H1 (cell line): ENCODE measurements around the gene RAMP2. TPM values are rescaled to one million over a fixed set of nuclear protein-coding genes. Genes with fewer than 3 reads are reported as not detected.

ENCODE experiments used
- CTCF ChIA-PET: fragments of 300-600 bp; sonication (Branson Sonifier 250); formaldehyde crosslinking; loops from one replicate; lab custom pipeline; 2021; ENCODE audit not compliant: partially characterized antibody; lab: Charles Lee
- POLR2A ChIA-PET: fragments of 300-600 bp; sonication (Branson Sonifier 250); formaldehyde crosslinking; loops from one replicate; lab custom pipeline; 2021; ENCODE audit warnings: inconsistent platforms; ENCODE audit not compliant: partially characterized antibody; lab: Charles Lee
- DNase-seq, 2 experiments: peaks; one replicate each; pipeline versions ENCODE4 v3.0.0 to v3.0.0-alpha.2; 2010 to 2022; ENCODE audit warnings: low spot score in 2 of 2, low read depth in 1 of 2, mixed read lengths in 1 of 2
- FAIRE-seq: peaks from 2 replicates; lab custom pipeline; 2011; peaks lifted over from hg19 to GRCh38; lab: Jason Lieb, UNC
- H2AFZ ChIP-seq: 2 replicates; pipeline ENCODE4 v1.8.1; 2012; ENCODE audit warnings: low read length, inconsistent platforms
- H2AK5ac ChIP-seq: 2 replicates; pipeline ENCODE4 v1.6.1; 2013; ENCODE audit warnings: low read depth, low read length
- H2BK120ac ChIP-seq: replicated peaks from 2 replicates; pipeline ENCODE3; 2013; ENCODE audit warnings: low read depth, low read length, inconsistent platforms
- H2BK12ac ChIP-seq: 2 replicates; pipeline ENCODE4 v1.6.1; 2013; ENCODE audit warnings: low read depth, low read length
- H2BK15ac ChIP-seq: 2 replicates; pipeline ENCODE4 v1.6.1; 2013; ENCODE audit warnings: low read length
- H2BK20ac ChIP-seq: 2 replicates; pipeline ENCODE4 v1.6.1; 2013; ENCODE audit warnings: low read length
- H2BK5ac ChIP-seq: 2 replicates; pipeline ENCODE4 v1.6.1; 2013; ENCODE audit warnings: low read depth, low read length
- H3K14ac ChIP-seq: 2 replicates; pipeline ENCODE4 v1.6.1; 2013; ENCODE audit warnings: inconsistent platforms; ENCODE audit not compliant: insufficient read length
- H3K18ac ChIP-seq: 2 replicates; pipeline ENCODE4 v1.6.1; 2013; ENCODE audit warnings: low read length; ENCODE audit errors: extremely low read depth
- H3K23ac ChIP-seq: 2 replicates; pipeline ENCODE4 v1.6.1; 2013; ENCODE audit warnings: inconsistent platforms; ENCODE audit not compliant: insufficient read length
- H3K23me2 ChIP-seq: 2 replicates; pipeline ENCODE4 v1.6.1; 2013; ENCODE audit warnings: low read depth, low read length
- H3K27ac ChIP-seq: 2 replicates; pipeline ENCODE4 v1.6.1; 2011; ENCODE audit warnings: low read depth, low read length, inconsistent platforms
- H3K27me3 ChIP-seq, 4 experiments: replicated peaks in 1 of 4; 1 replicate in 1 of 4; 2 replicates in 3 of 4; pipeline versions ENCODE4 v1.6.1 to v1.8.1; 2011 to 2013; ENCODE audit warnings: low read length in 3 of 4, mild to moderate bottlenecking in 3 of 4, inconsistent platforms in 2 of 4, mixed read lengths in 2 of 4, moderate library complexity in 1 of 4; ENCODE audit not compliant: control insufficient read depth in 3 of 4, insufficient read depth in 3 of 4; ENCODE audit errors: extremely low read depth in 1 of 4
- H3K36me3 ChIP-seq, 4 experiments: 2 replicates each; pipeline versions ENCODE4 v1.6.1 to v1.8.1; 2011 to 2013; ENCODE audit warnings: mild to moderate bottlenecking in 4 of 4, low read length in 3 of 4, moderate library complexity in 2 of 4, control low read depth in 1 of 4, inconsistent platforms in 1 of 4; ENCODE audit not compliant: insufficient read depth in 4 of 4, control insufficient read depth in 2 of 4
- H3K4ac ChIP-seq: replicated peaks from 2 replicates; pipeline ENCODE3; 2013; ENCODE audit warnings: low read length, low read depth, mixed read lengths, inconsistent platforms; ENCODE audit not compliant: insufficient read length
- H3K4me1 ChIP-seq, 4 experiments: replicated peaks in 1 of 4; 1 replicate in 1 of 4; 2 replicates in 3 of 4; pipeline versions ENCODE4 v1.6.1 to v1.8.1; 2011 to 2013; ENCODE audit warnings: low read length in 3 of 4, inconsistent platforms in 2 of 4, mixed read lengths in 1 of 4; ENCODE audit not compliant: insufficient read depth in 4 of 4, control insufficient read depth in 3 of 4
- H3K4me2 ChIP-seq, 2 experiments: 2 replicates each; pipeline versions ENCODE4 v1.6.1 to v1.8.1; 2011 to 2013; ENCODE audit warnings: low read depth in 2 of 2, low read length in 2 of 2, control low read depth in 1 of 2, inconsistent platforms in 1 of 2, mild to moderate bottlenecking in 1 of 2; ENCODE audit not compliant: insufficient read depth in 1 of 2
- H3K4me3 ChIP-seq, 4 experiments: fragments of 200-600, 300-600 bp in 1 of 4; sonication (generic), shearing (Covaris generic), sonication (Bioruptor Twin) in 1 of 4; 2 replicates each; pipeline versions ENCODE4 v1.5.1 to v1.8.1; 2011 to 2016; ENCODE audit warnings: low read length in 4 of 4, low read depth in 3 of 4, control low read depth in 2 of 4, inconsistent platforms in 2 of 4, mild to moderate bottlenecking in 2 of 4, mixed read lengths in 1 of 4, moderate library complexity in 1 of 4; ENCODE audit not compliant: insufficient read depth in 2 of 4; ENCODE audit errors: extremely low read depth in 1 of 4
- H3K56ac ChIP-seq: replicated peaks from 2 replicates; pipeline ENCODE3; 2013; ENCODE audit warnings: low read depth, mild to moderate bottlenecking, mixed read lengths, low read length, inconsistent platforms; ENCODE audit not compliant: insufficient read length
- H3K79me1 ChIP-seq: 2 replicates; pipeline ENCODE4 v1.6.1; 2013; ENCODE audit warnings: low read depth, low read length, control low read depth
- H3K79me2 ChIP-seq, 2 experiments: 2 replicates each; pipeline versions ENCODE4 v1.6.1 to v1.8.1; 2012 to 2013; ENCODE audit warnings: low read length in 2 of 2, mild to moderate bottlenecking in 2 of 2, inconsistent platforms in 1 of 2; ENCODE audit not compliant: insufficient read depth in 2 of 2, control insufficient read depth in 1 of 2
- H3K9ac ChIP-seq, 4 experiments: replicated peaks in 1 of 4; 1 replicate in 1 of 4; 2 replicates in 3 of 4; pipeline versions ENCODE4 v1.6.1 to v1.8.1; 2011 to 2013; ENCODE audit warnings: low read depth in 3 of 4, low read length in 3 of 4, control low read depth in 2 of 4, mild to moderate bottlenecking in 2 of 4, moderate library complexity in 2 of 4, inconsistent platforms in 1 of 4; ENCODE audit errors: extremely low read depth in 1 of 4
- H3K9me3 ChIP-seq, 2 experiments: 2 replicates each; pipeline versions ENCODE4 v1.6.1 to v1.8.1; 2012 to 2013; ENCODE audit warnings: mild to moderate bottlenecking in 2 of 2, moderate library complexity in 2 of 2, control low read depth in 1 of 2, inconsistent platforms in 1 of 2, low read depth in 1 of 2, low read length in 1 of 2, mixed read lengths in 1 of 2; ENCODE audit not compliant: insufficient read depth in 2 of 2
- H4K20me1 ChIP-seq, 2 experiments: replicated peaks in 1 of 2; 2 replicates each; pipeline versions ENCODE3 to v1.8.1; 2011 to 2013; ENCODE audit warnings: inconsistent platforms in 2 of 2, low read length in 2 of 2, mild to moderate bottlenecking in 1 of 2; ENCODE audit not compliant: insufficient read depth in 2 of 2, control insufficient read depth in 1 of 2
- H4K5ac ChIP-seq: 2 replicates; pipeline ENCODE4 v1.6.1; 2013; ENCODE audit warnings: low read length, low read depth, mixed read lengths, inconsistent platforms; ENCODE audit not compliant: insufficient read length
- H4K8ac ChIP-seq: 2 replicates; pipeline ENCODE4 v1.8.0; 2013; ENCODE audit warnings: mild to moderate bottlenecking, moderate library complexity, low read length, inconsistent platforms; ENCODE audit not compliant: insufficient read depth; ENCODE audit errors: extremely low read depth
- H4K91ac ChIP-seq: replicated peaks from 2 replicates; pipeline ENCODE3; 2013; ENCODE audit warnings: low read length, mixed read lengths, inconsistent platforms; ENCODE audit not compliant: insufficient read length
- BCL11A ChIP-seq, 2 experiments: IDR thresholded peaks; one replicate each; pipeline ENCODE4 v1.6.1; 2011; ENCODE audit warnings: low read depth in 2 of 2, low read length in 2 of 2, mild to moderate bottlenecking in 2 of 2
- BRCA1 ChIP-seq: IDR thresholded peaks from 2 replicates; pipeline ENCODE4 v1.6.1; 2012; ENCODE audit warnings: low read depth, low read length, improper control_type of control experiment
- GABPA ChIP-seq: IDR thresholded peaks from 2 replicates; pipeline ENCODE4 v1.6.1; 2011; ENCODE audit warnings: mild to moderate bottlenecking, low read length, moderate library complexity, borderline replicate concordance; ENCODE audit not compliant: insufficient read depth
- GTF2F1 ChIP-seq: IDR thresholded peaks from 2 replicates; pipeline ENCODE4 v1.6.1; 2012; ENCODE audit warnings: low read depth, low read length, improper control_type of control experiment, borderline replicate concordance
- HDAC6 ChIP-seq: IDR thresholded peaks from one replicate; pipeline ENCODE4 v1.7.1; 2012; ENCODE audit warnings: low read depth, mild to moderate bottlenecking, inconsistent platforms, low read length, moderate library complexity
- JUN ChIP-seq: IDR thresholded peaks from 2 replicates; pipeline ENCODE4 v1.6.1; 2011; ENCODE audit warnings: low read depth, mild to moderate bottlenecking, improper control_type of control experiment, low read length
- KDM4A ChIP-seq: IDR thresholded peaks from one replicate; pipeline ENCODE4 v1.7.1; 2012; ENCODE audit warnings: low read depth, mild to moderate bottlenecking, moderate library complexity, low read length, inconsistent platforms; ENCODE audit not compliant: severe bottlenecking
- POLR2AphosphoS5 ChIP-seq: IDR thresholded peaks from 2 replicates; pipeline ENCODE4 v1.6.1; 2011; ENCODE audit warnings: low read depth, low read length
- POU5F1 ChIP-seq: IDR thresholded peaks from 2 replicates; pipeline ENCODE4 v1.6.1; 2011; ENCODE audit warnings: low read depth, mild to moderate bottlenecking, low read length, moderate library complexity
- RBBP5 ChIP-seq: IDR thresholded peaks from 2 replicates; pipeline ENCODE4 v1.7.1; 2012; ENCODE audit warnings: low read depth, mild to moderate bottlenecking, inconsistent platforms, low read length, moderate library complexity, borderline replicate concordance
- USF2 ChIP-seq: IDR thresholded peaks from 2 replicates; pipeline ENCODE4 v1.6.1; 2011; ENCODE audit warnings: low read length, improper control_type of control experiment
- YY1 ChIP-seq: IDR thresholded peaks from 2 replicates; pipeline ENCODE4 v1.6.1; 2011; ENCODE audit warnings: low read depth, mild to moderate bottlenecking, low read length
- WGBS, 2 experiments: shearing (Covaris generic) in 1 of 2; methylation state at CpG; one replicate each; pipeline versions ENCODE4 v1.1.6 to v1.1.7; 2013 to 2015; ENCODE audit warnings: low lambda C conversion rate in 2 of 2, mixed read lengths in 2 of 2, inconsistent platforms in 1 of 2, low coverage in 1 of 2, missing lambda C conversion rate in 1 of 2; ENCODE audit not compliant: insufficient replicate concordance in 2 of 2, insufficient coverage in 1 of 2, insufficient read length in 1 of 2; ENCODE audit errors: extremely low coverage in 1 of 2, missing lambda C conversion rate in 1 of 2; 5-methylcytosine and 5-hydroxymethylcytosine counted together
- polyA plus RNA-seq, 7 experiments: library from polyadenylated mRNA; depleted of rRNA in 3 of 7; stranded (reverse) in 5 of 7; unstranded in 2 of 7; fragments of >200 nt in 5 of 7; fragments of 200-250 nt in 2 of 7; gene quantifications; 1 replicate in 5 of 7; 2 replicates in 1 of 7; 4 replicates in 1 of 7; pipeline versions ENCODE4 v1.2.1 to v1.2.3, GENCODE V29; 2011 to 2013; ENCODE audit warnings: missing spikeins in 2 of 7, mixed read lengths in 2 of 7
- total RNA-seq: library from RNA; stranded (reverse); fragmentation: NEBNext Ultra II Directional; extraction: Animal tissue kit (Norgen Biotek cat#: 25700); gene quantifications from 2 replicates; pipeline ENCODE4 v1.2.1, GENCODE V29; 2021

RAMP2 gene
- total and polyA plus RNA-seq, 2 of the 8 experiments (the other 6 are each of a cell fraction or from before 2014, with no cell fraction given), result 13.4 to 41.7 TPM

DNA sequence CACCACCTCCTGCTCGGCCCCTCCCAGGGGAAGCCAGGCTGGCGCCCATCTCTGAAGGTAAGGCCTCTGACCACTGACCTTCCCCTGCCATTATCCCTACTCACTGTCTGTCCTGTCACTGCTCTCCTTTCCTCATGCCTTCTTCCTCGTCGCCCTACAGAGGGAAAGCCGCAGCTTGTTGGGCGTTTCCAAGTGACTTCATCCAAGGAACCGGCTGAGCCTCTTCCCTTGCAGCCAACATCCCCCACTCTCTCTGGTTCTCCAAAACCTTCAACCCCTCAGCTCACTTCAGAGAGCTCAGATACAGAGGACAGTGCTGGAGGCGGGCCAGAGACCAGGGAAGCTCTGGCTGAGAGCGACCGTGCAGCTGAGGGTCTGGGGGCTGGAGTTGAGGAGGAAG, 34.4 kb downstream of the RAMP2 start:
- TF ChIP-seq USF2 (no peak), YY1 (no peak), POLR2AphosphoS5 (no peak), GABPA (no peak), POU5F1 (no peak), JUN (no peak), RBBP5 (no peak), KDM4A (no peak), HDAC6 (no peak), GTF2F1 (no peak), BCL11A (IDR thresholded peaks at IDR 0.05; ENCODE audit: low read depth in 2 of 2, low read length in 2 of 2) (no peak), BRCA1 (no peak)
- Histone ChIP-seq H3K4me3 (no peak overlapping the region), H3K23ac (no peak overlapping the region), H4K91ac (no peak overlapping the region), H2AFZ (no peak overlapping the region), H3K18ac (no peak overlapping the region), H2BK5ac (no peak overlapping the region), H2BK120ac (no peak overlapping the region), H3K27me3 (peaks cover 0 to 12% (median 8%) of the 10 kb centered on the region in 4 experiments; a peak in 6 of 7 replicates), H4K20me1 (peaks cover 0 to 2% of the 10 kb centered on the region in 2 experiments), H4K5ac (no peak overlapping the region), H3K9me3 (peaks cover 5 to 8% of the 10 kb centered on the region in 2 experiments; a peak in 3 of 4 replicates), H2BK15ac (no peak overlapping the region), H3K36me3 (no peaks in the 10 kb centered on the region), H3K27ac (no peak overlapping the region), H3K9ac (no peak overlapping the region), H3K14ac (no peak overlapping the region), H3K4me2 (no peak overlapping the region), H2BK12ac (no peak overlapping the region), H3K4ac (no peak overlapping the region), H3K4me1 (peaks cover 3 to 5% (median 4%) of the 10 kb centered on the region in 4 experiments; a peak in 6 of 7 replicates), H3K56ac (no peak overlapping the region), H2AK5ac (no peak overlapping the region), H3K79me2 (peaks cover 0 to 6% of the 10 kb centered on the region in 2 experiments; a peak in 2 of 4 replicates), H2BK20ac (no peak overlapping the region), H3K23me2 (no peaks in the 10 kb centered on the region), H4K8ac (no peak overlapping the region), H3K79me1 (no peaks in the 10 kb centered on the region; the same call in 1 of the 2 replicates)
- CTCF ChIA-PET, result interaction anchor here (1.0 to 1.7 kb wide), 5 partner anchors 10 to 514 kb away, joined by 3 to 5 read pairs (median 4); no protein-coding TSS in a partner anchor
- FAIRE-seq (no peak), DNase-seq (no peak)
- POLR2A ChIA-PET, result interaction anchor here (1.1 to 1.4 kb wide), 5 partner anchors 9 to 22 kb away, joined by 3 read pairs; partner anchors contain the start of gene VPS25
- WGBS, 2 experiments, result 87% methylated on average over 10 of the region's 10 CpGs; no CpG with 5 or more reads in 1 of the 2 experiments
